SJSA1 (cell line): ENCODE data around the gene EEFSEC. TPM values are rescaled to one million over a fixed set of nuclear protein-coding genes. Genes with fewer than 3 reads are reported as not detected.

Source experiments
- DNase-seq, 2 experiments: peaks; one replicate each; pipeline ENCODE4 v3.0.0-alpha.2; 2015 to 2020; ENCODE audit warnings: low spot score in 2 of 2, low read depth in 1 of 2
- H3K27ac ChIP-seq: fragments of 250-450 bp; sonication (Bioruptor Pico); 2 replicates; pipeline ENCODE4 v1.5.1; 2020; ENCODE audit warnings: mild to moderate bottlenecking, moderate library complexity
- H3K27me3 ChIP-seq: fragments of 250-450 bp; sonication (Bioruptor Pico); replicated peaks from 2 replicates; pipeline ENCODE4 v1.5.1; 2020; ENCODE audit warnings: mild to moderate bottlenecking, moderate library complexity
- H3K36me3 ChIP-seq: fragments of 250-450 bp; sonication (Bioruptor Pico); 2 replicates; pipeline ENCODE4 v1.5.1; 2020; ENCODE audit warnings: mild to moderate bottlenecking
- H3K4me1 ChIP-seq: fragments of 250-450 bp; sonication (Bioruptor Pico); replicated peaks from 2 replicates; pipeline ENCODE4 v1.6.1; 2021; ENCODE audit warnings: mild to moderate bottlenecking
- H3K4me3 ChIP-seq: fragments of 250-450 bp; sonication (Bioruptor Pico); 2 replicates; pipeline ENCODE4 v1.5.1; 2020; ENCODE audit warnings: mild to moderate bottlenecking
- H3K9me3 ChIP-seq: fragments of 250-450 bp; sonication (Bioruptor Pico); replicated peaks from 2 replicates; pipeline ENCODE4 v1.5.1; 2020; ENCODE audit warnings: mild to moderate bottlenecking
- total RNA-seq: library from RNA; depleted of rRNA; stranded (reverse); fragments of >200 nt; shearing (Covaris generic); gene quantifications from 2 replicates; pipeline ENCODE4 v1.2.3, GENCODE V29; 2014

The EEFSEC gene
- total RNA-seq, 1 experiment from 2014 or later = 5.5 TPM

DNA sequence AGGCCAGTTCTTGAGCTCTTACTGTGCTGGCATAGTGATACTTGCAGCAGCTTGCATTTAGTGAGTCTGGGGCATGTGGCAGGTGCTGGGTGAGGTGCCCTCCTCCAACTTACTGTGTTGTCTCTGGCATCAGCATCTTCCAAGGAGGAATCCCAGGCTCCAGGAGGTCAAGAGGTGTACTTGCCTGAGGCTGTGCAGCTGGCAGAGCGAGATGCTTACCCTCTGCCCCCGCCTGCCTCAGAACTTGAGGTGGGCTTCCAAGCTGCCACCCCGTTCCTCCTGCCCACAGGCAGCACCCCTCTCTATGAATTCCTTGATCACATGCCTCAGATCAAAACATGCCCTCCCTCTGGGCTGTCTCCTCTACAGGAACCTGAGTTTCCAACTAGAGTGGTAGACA lies 86.0 kb downstream of the EEFSEC start:
- Histone ChIP-seq H3K36me3 (no peaks in the 10 kb centered on the region), H3K4me1 (no peaks in the 10 kb centered on the region)

DNA sequence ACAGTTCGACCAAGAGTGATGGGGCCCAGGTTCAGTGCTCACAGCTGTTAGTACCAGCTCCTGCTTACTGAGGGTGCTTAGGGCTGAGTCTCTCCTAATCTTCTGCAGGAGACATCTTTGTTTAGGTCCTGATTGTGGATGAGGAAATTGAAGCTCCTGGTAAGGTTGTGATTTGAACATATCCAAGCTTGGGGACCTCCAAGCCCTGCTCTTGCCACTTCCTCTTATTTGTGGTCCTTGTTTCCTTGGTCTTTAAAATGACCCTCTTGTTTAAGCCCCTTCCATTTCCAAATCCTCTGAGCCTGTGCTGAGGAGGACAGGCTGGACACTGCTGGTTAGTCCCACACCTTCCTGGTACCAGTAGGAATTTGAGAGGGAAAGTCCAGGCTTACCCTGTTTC lies 87.0 kb downstream of the EEFSEC start:
- H3K4me3 ChIP-seq = no peak overlapping the region
- H3K9me3 ChIP-seq = no peaks in the 10 kb centered on the region
- no peak overlapping the region for H3K27ac ChIP-seq
- H3K4me1 ChIP-seq = no peaks in the 10 kb centered on the region
- no peaks in the 10 kb centered on the region for H3K36me3 ChIP-seq
- no peaks in the 10 kb centered on the region for H3K27me3 ChIP-seq
- no peak for DNase-seq

More for the DNA sequence above, 86.0 kb downstream of the EEFSEC start:
- no peak for DNase-seq
- Histone ChIP-seq H3K27me3 (no peaks in the 10 kb centered on the region), H3K4me3 (no peak overlapping the region), H3K27ac (no peak overlapping the region), H3K9me3 (no peaks in the 10 kb centered on the region; the same call in 1 of the 2 replicates)

GRCh38 chr3:128241741-128242140 lies 88.5 kb downstream of the EEFSEC start:
- Histone ChIP-seq H3K27me3 (no peaks in the 10 kb centered on the region), H3K9me3 (no peaks in the 10 kb centered on the region), H3K4me1 (no peaks in the 10 kb centered on the region), H3K36me3 (no peaks in the 10 kb centered on the region), H3K4me3 (no peak overlapping the region), H3K27ac (no peak overlapping the region)
- no peak for DNase-seq

GRCh38 chr3:128242818-128243601 lies 89.7 kb downstream of the EEFSEC start:
- H3K4me3 ChIP-seq = no peak overlapping the region
- no peak overlapping the region for H3K27ac ChIP-seq
- DNase-seq = no peak
- no peaks in the 10 kb centered on the region for H3K4me1 ChIP-seq
- H3K36me3 ChIP-seq = peaks cover under 1% of the 10 kb centered on the region; the same call in 1 of the 2 replicates
- H3K9me3 ChIP-seq = no peaks in the 10 kb centered on the region
- H3K27me3 ChIP-seq = no peaks in the 10 kb centered on the region

DNA sequence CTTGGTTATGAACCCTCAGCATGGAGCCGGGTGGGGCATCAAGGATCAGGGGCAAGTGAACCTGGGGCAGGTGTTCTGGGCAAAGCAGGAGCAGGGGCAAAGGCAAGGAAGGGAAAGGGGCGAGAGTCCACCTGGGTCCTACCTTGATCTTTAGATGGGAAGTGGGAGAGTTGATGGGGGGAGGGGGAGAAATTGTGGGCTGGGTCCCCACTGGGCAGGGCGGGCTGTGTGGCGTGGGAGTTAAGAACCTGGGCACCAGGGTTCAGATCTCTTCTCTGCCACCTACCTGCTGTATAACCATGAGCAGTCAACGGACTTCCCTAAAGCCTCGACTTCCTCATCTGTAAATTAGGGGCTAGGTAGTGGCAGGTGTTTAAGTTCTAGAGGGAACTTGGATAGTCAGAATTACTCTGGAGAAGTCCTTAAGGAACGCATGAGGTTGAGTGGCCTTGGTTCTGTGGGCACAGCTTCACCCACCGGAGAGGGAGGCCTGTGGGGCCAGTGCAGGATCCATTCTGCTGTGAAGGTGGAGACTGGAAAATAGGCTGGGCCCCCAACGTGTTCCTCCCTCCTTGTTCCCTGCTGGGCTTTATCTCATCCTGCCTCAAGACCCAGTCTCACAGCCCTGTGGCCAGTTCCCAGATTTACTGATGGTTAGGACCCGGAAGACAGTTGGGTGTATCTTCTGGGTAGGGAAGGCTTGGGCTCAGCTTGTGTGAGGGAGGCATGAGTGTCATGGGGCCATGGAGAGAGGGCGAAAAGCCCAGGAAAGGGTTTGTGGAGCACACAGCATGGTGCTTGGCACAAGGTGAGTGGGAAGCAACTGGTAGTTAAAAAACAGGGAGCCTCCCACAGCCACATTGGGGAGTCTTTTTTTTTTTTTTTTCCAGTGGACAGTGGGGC lies 90.6 kb downstream of the EEFSEC start:
- Histone ChIP-seq H3K36me3 (peaks cover 4% of the 10 kb centered on the region; the same call in 1 of the 2 replicates), H3K27me3 (no peaks in the 10 kb centered on the region), H3K9me3 (no peaks in the 10 kb centered on the region), H3K27ac (no peak overlapping the region), H3K4me1 (no peaks in the 10 kb centered on the region), H3K4me3 (no peak overlapping the region)
- no peak for DNase-seq

DNA sequence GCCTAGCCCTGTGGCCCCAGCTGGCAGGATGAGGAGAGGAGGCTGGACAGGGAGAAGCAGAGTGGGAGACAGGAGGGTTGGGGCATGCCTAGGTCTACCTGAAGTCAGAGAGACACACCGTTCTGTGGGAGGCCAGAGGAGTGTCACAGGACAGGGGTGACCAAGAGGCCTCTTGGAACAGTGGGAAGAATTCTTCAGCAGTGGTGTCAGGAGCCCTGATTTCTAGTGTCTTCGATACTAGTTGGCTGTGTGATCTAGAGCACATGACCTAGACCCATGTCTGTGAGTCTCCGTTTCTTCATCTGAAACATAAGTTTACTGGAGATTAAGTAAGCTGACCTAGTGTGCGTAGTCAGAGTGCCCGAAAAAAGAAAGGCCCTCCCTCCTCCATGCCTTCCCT lies 92.2 kb downstream of the EEFSEC start:
- no peak for DNase-seq
- H3K36me3 ChIP-seq = peaks cover 8% of the 10 kb centered on the region; the same call in 1 of the 2 replicates
- no peaks in the 10 kb centered on the region for H3K27me3 ChIP-seq
- H3K27ac ChIP-seq = no peak overlapping the region
- H3K4me1 ChIP-seq = no peaks in the 10 kb centered on the region
- H3K9me3 ChIP-seq = no peaks in the 10 kb centered on the region
- no peak overlapping the region for H3K4me3 ChIP-seq

GRCh38 chr3:128247666-128248409 lies 94.6 kb downstream of the EEFSEC start:
- no peaks in the 10 kb centered on the region for H3K4me1 ChIP-seq
- DNase-seq = no peak
- no peak overlapping the region for H3K4me3 ChIP-seq

DNA sequence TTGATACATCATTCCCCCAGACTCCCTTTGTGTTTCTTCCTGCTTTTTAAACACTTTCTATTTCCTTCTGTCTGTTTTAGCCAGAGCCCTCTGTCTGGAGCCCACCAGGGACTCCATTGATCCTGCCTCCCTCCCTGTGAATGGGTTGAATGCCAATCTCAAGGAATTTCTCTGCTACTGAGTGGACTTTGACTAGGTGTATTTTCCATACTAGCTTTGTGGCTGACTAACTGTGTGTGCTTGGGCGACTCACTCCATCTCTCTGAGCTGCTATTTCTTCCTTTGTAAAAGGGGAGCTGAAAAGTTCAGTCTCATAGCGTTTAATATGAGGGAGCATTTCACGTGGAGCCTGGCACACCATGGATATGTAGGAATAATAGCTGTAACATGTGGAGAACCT lies 98.8 kb downstream of the EEFSEC start:
- Histone ChIP-seq H3K9me3 (no peaks in the 10 kb centered on the region), H3K4me1 (no peaks in the 10 kb centered on the region), H3K27ac (no peak overlapping the region), H3K4me3 (no peak overlapping the region), H3K36me3 (peaks cover 8% of the 10 kb centered on the region; the same call in 1 of the 2 replicates), H3K27me3 (no peaks in the 10 kb centered on the region)
- DNase-seq = no peak

More at GRCh38 chr3:128247666-128248409, 94.6 kb downstream of the EEFSEC start:
- Histone ChIP-seq H3K27me3 (no peaks in the 10 kb centered on the region), H3K9me3 (no peaks in the 10 kb centered on the region), H3K27ac (no peak overlapping the region), H3K36me3 (peaks cover 8% of the 10 kb centered on the region; the same call in 1 of the 2 replicates)

- Histone ChIP-seq H3K27me3 (no peaks in the 10 kb centered on the region), H3K9me3 (no peaks in the 10 kb centered on the region), H3K4me3 (no peak overlapping the region), H3K27ac (no peak overlapping the region), H3K36me3 (peaks cover 6% of the 10 kb centered on the region; the same call in 1 of the 2 replicates), H3K4me1 (no peaks in the 10 kb centered on the region)
- DNase-seq = no peak
Measured at GRCh38 chr3:128253150-128253549, 99.9 kb downstream of the EEFSEC start.

- Histone ChIP-seq H3K27ac (no peak overlapping the region), H3K4me3 (no peak overlapping the region), H3K9me3 (no peaks in the 10 kb centered on the region), H3K36me3 (peaks cover 4% of the 10 kb centered on the region; the same call in 1 of the 2 replicates), H3K27me3 (no peaks in the 10 kb centered on the region), H3K4me1 (no peaks in the 10 kb centered on the region)
- DNase-seq = no peak
Measured at GRCh38 chr3:128254066-128254590, 100.8 kb downstream of the EEFSEC start.

DNA sequence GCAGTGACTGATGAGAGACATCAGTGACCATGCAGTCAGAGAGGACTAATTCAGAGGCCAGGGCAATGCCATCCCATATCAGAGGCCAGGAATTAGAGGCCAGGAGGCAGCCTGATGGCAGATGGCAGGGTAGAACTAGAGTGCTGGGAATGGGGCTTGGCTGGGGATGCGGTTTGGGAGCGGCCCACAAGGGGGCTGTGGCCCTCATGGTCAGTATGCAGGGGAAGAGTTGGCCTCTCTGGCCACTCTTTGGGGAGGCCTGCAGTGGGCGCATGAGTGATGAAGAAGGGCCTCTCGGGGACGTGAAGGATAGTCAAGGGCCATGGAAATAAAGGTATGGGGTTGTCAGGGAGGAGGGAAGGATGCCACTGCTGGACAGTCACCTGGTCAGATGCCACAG lies 101.7 kb downstream of the EEFSEC start:
- H3K27ac ChIP-seq = no peak overlapping the region
- no peaks in the 10 kb centered on the region for H3K27me3 ChIP-seq
- no peak for DNase-seq
- 0 out of 2 replicates have a peak, but pooled peaks cover 4% of the 10 kb centered on the region for H3K9me3 ChIP-seq
- H3K4me1 ChIP-seq = no peaks in the 10 kb centered on the region
- peaks cover under 1% of the 10 kb centered on the region; the same call in 1 of the 2 replicates for H3K36me3 ChIP-seq
- H3K4me3 ChIP-seq = no peak overlapping the region

DNA sequence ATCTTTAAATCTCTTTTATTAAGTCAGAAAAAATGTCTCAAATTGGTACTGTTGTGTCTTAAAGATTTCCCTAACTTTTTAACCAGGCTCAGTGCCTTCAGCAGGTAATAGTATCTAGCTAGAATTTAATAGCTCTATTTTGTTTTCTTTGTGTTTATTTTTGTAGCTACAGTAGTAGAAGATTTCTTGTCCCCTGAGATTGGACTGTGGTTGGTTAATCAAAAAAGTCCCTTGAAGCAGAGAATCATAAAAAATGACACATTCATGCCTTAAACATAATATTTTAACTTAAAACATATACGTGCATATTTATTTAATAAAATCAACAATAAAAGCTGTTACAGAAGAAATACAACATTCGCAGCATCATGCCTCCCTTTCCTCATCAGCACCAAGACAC lies 102.8 kb downstream of the EEFSEC start:
- H3K9me3 ChIP-seq = 0 out of 2 replicates have a peak, but pooled peaks cover 4% of the 10 kb centered on the region

DNA sequence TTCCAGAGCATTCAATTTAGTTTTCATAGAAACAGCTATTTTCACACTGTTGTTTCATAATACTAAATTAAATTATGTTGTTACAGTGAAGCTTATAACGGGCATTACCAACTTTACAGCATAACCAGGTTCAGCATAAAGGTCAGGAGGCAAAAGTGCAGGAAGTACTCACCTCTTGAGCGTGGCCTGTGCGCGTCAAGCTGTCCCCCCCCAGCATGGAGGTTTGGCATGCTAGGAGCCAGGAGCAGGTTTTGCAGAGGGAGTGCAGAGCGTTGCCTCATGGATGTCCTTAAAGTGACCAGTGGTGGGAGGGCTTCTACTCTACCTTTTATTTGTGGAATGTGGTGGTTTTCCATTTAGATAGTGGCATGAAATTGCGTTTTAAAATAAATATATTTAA lies 104.4 kb downstream of the EEFSEC start:
- no peak overlapping the region for H3K27ac ChIP-seq
- DNase-seq = no peak
- H3K4me1 ChIP-seq = no peaks in the 10 kb centered on the region
- H3K36me3 ChIP-seq = no peaks in the 10 kb centered on the region; the same call in 1 of the 2 replicates
- H3K27me3 ChIP-seq = no peaks in the 10 kb centered on the region
- no peak overlapping the region for H3K4me3 ChIP-seq
- 0 out of 2 replicates have a peak, but pooled peaks cover 4% of the 10 kb centered on the region for H3K9me3 ChIP-seq

More for the DNA sequence above, 102.8 kb downstream of the EEFSEC start:
- Histone ChIP-seq H3K27ac (no peak overlapping the region), H3K4me3 (no peak overlapping the region), H3K36me3 (no peaks in the 10 kb centered on the region; the same call in 1 of the 2 replicates), H3K4me1 (no peaks in the 10 kb centered on the region), H3K27me3 (no peaks in the 10 kb centered on the region)
- no peak for DNase-seq
